Heart left ventricle (tissue), 13 donors: ENCODE data around the gene RNF169.

Experiments used
- CTCF ChIP-seq, 12 donors: fragments of 200-600 bp; sonication (generic) in 4 of 12; IDR thresholded peaks; one replicate each; pipeline versions ENCODE4 v1.5.0 to v1.8.0; 2018 to 2022; ENCODE audit warnings: antibody characterized with exemption in 12 of 12, mild to moderate bottlenecking in 5 of 12
- POLR2A ChIP-seq, 2 donors: fragments of 450-650 bp; IDR thresholded peaks; one replicate each; pipeline ENCODE4 v1.6.1; 2017; ENCODE audit warnings: antibody characterized with exemption in 2 of 2, mild to moderate bottlenecking in 2 of 2, moderate library complexity in 2 of 2
- donor health status: ischemic (EF 13 %, LVEDD 7.1; RV severe dilation, severe dysfunction).
- donor health status: DM: no; HTN: yes; CAD: no.
- donor health status: DM: no; HTN: no; CAD: no.
- donor health status: ischemic (EF 25% LVEDD 6.9; RV normal size, moderate dysfunction).
- donor health status: ischemic (EF 25% LVEDD 5.7; RV mildly dilated, moderate dysfunction).
- donor health status: ischemic (EF 35%, LVEDD 5.7; RV mildly dilated, moderate dysfunction).
- donor health status: nonischemic (EF 11% LVEDD 7.7; RV severe dilation, severe dysfunction).
- donor health status: DM: yes; HTN: yes; CAD: no.
- donor health status: PGD.
- donor health status: ischemic (EF 29% LVEDD 5.4; RV normal size, mild dysfunction).
- donor health status: nonischemic (EF 23%, LVEDD 6.1; RV moderate dilation, normal function).

- TF ChIP-seq CTCF (IDR thresholded peaks at IDR 0.05) (no peak), POLR2A (IDR thresholded peaks at IDR 0.05) (no peak)
Observed at GRCh38 chr11:74818283-74818946, 69.8 kb downstream of the RNF169 start.
